H1 (cell line): ENCODE measurements around the gene VHLL. TPM values are rescaled to one million over a fixed set of nuclear protein-coding genes. Genes with fewer than 3 reads are reported as not detected.

Source experiments
- CTCF ChIA-PET: fragments of 300-600 bp; sonication (Branson Sonifier 250); formaldehyde crosslinking; loops from one replicate; lab custom pipeline; 2021; ENCODE audit not compliant: partially characterized antibody; lab: Charles Lee
- POLR2A ChIA-PET: fragments of 300-600 bp; sonication (Branson Sonifier 250); formaldehyde crosslinking; loops from one replicate; lab custom pipeline; 2021; ENCODE audit warnings: inconsistent platforms; ENCODE audit not compliant: partially characterized antibody; lab: Charles Lee
- DNase-seq, 2 experiments: peaks; one replicate each; pipeline versions ENCODE4 v3.0.0 to v3.0.0-alpha.2; 2010 to 2022; ENCODE audit warnings: low spot score in 2 of 2, low read depth in 1 of 2, mixed read lengths in 1 of 2
- FAIRE-seq: peaks from 2 replicates; lab custom pipeline; 2011; peaks lifted over from hg19 to GRCh38; lab: Jason Lieb, UNC
- H2AFZ ChIP-seq: 2 replicates; pipeline ENCODE4 v1.8.1; 2012; ENCODE audit warnings: low read length, inconsistent platforms
- H2AK5ac ChIP-seq: 2 replicates; pipeline ENCODE4 v1.6.1; 2013; ENCODE audit warnings: low read depth, low read length
- H2BK120ac ChIP-seq: replicated peaks from 2 replicates; pipeline ENCODE3; 2013; ENCODE audit warnings: low read depth, low read length, inconsistent platforms
- H2BK12ac ChIP-seq: 2 replicates; pipeline ENCODE4 v1.6.1; 2013; ENCODE audit warnings: low read depth, low read length
- H2BK15ac ChIP-seq: 2 replicates; pipeline ENCODE4 v1.6.1; 2013; ENCODE audit warnings: low read length
- H2BK20ac ChIP-seq: 2 replicates; pipeline ENCODE4 v1.6.1; 2013; ENCODE audit warnings: low read length
- H2BK5ac ChIP-seq: 2 replicates; pipeline ENCODE4 v1.6.1; 2013; ENCODE audit warnings: low read depth, low read length
- H3K14ac ChIP-seq: 2 replicates; pipeline ENCODE4 v1.6.1; 2013; ENCODE audit warnings: inconsistent platforms; ENCODE audit not compliant: insufficient read length
- H3K18ac ChIP-seq: 2 replicates; pipeline ENCODE4 v1.6.1; 2013; ENCODE audit warnings: low read length; ENCODE audit errors: extremely low read depth
- H3K23ac ChIP-seq: 2 replicates; pipeline ENCODE4 v1.6.1; 2013; ENCODE audit warnings: inconsistent platforms; ENCODE audit not compliant: insufficient read length
- H3K23me2 ChIP-seq: 2 replicates; pipeline ENCODE4 v1.6.1; 2013; ENCODE audit warnings: low read depth, low read length
- H3K27ac ChIP-seq: 2 replicates; pipeline ENCODE4 v1.6.1; 2011; ENCODE audit warnings: low read depth, low read length, inconsistent platforms
- H3K27me3 ChIP-seq, 4 experiments: replicated peaks in 1 of 4; 1 replicate in 1 of 4; 2 replicates in 3 of 4; pipeline versions ENCODE4 v1.6.1 to v1.8.1; 2011 to 2013; ENCODE audit warnings: low read length in 3 of 4, mild to moderate bottlenecking in 3 of 4, inconsistent platforms in 2 of 4, mixed read lengths in 2 of 4, moderate library complexity in 1 of 4; ENCODE audit not compliant: control insufficient read depth in 3 of 4, insufficient read depth in 3 of 4; ENCODE audit errors: extremely low read depth in 1 of 4
- H3K36me3 ChIP-seq, 4 experiments: 2 replicates each; pipeline versions ENCODE4 v1.6.1 to v1.8.1; 2011 to 2013; ENCODE audit warnings: mild to moderate bottlenecking in 4 of 4, low read length in 3 of 4, moderate library complexity in 2 of 4, control low read depth in 1 of 4, inconsistent platforms in 1 of 4; ENCODE audit not compliant: insufficient read depth in 4 of 4, control insufficient read depth in 2 of 4
- H3K4ac ChIP-seq: replicated peaks from 2 replicates; pipeline ENCODE3; 2013; ENCODE audit warnings: low read length, low read depth, mixed read lengths, inconsistent platforms; ENCODE audit not compliant: insufficient read length
- H3K4me1 ChIP-seq, 4 experiments: replicated peaks in 1 of 4; 1 replicate in 1 of 4; 2 replicates in 3 of 4; pipeline versions ENCODE4 v1.6.1 to v1.8.1; 2011 to 2013; ENCODE audit warnings: low read length in 3 of 4, inconsistent platforms in 2 of 4, mixed read lengths in 1 of 4; ENCODE audit not compliant: insufficient read depth in 4 of 4, control insufficient read depth in 3 of 4
- H3K4me2 ChIP-seq, 2 experiments: 2 replicates each; pipeline versions ENCODE4 v1.6.1 to v1.8.1; 2011 to 2013; ENCODE audit warnings: low read depth in 2 of 2, low read length in 2 of 2, control low read depth in 1 of 2, inconsistent platforms in 1 of 2, mild to moderate bottlenecking in 1 of 2; ENCODE audit not compliant: insufficient read depth in 1 of 2
- H3K4me3 ChIP-seq, 4 experiments: fragments of 200-600, 300-600 bp in 1 of 4; sonication (generic), shearing (Covaris generic), sonication (Bioruptor Twin) in 1 of 4; 2 replicates each; pipeline versions ENCODE4 v1.5.1 to v1.8.1; 2011 to 2016; ENCODE audit warnings: low read length in 4 of 4, low read depth in 3 of 4, control low read depth in 2 of 4, inconsistent platforms in 2 of 4, mild to moderate bottlenecking in 2 of 4, mixed read lengths in 1 of 4, moderate library complexity in 1 of 4; ENCODE audit not compliant: insufficient read depth in 2 of 4; ENCODE audit errors: extremely low read depth in 1 of 4
- H3K56ac ChIP-seq: replicated peaks from 2 replicates; pipeline ENCODE3; 2013; ENCODE audit warnings: low read depth, mild to moderate bottlenecking, mixed read lengths, low read length, inconsistent platforms; ENCODE audit not compliant: insufficient read length
- H3K79me1 ChIP-seq: 2 replicates; pipeline ENCODE4 v1.6.1; 2013; ENCODE audit warnings: low read depth, low read length, control low read depth
- H3K79me2 ChIP-seq, 2 experiments: 2 replicates each; pipeline versions ENCODE4 v1.6.1 to v1.8.1; 2012 to 2013; ENCODE audit warnings: low read length in 2 of 2, mild to moderate bottlenecking in 2 of 2, inconsistent platforms in 1 of 2; ENCODE audit not compliant: insufficient read depth in 2 of 2, control insufficient read depth in 1 of 2
- H3K9ac ChIP-seq, 4 experiments: replicated peaks in 1 of 4; 1 replicate in 1 of 4; 2 replicates in 3 of 4; pipeline versions ENCODE4 v1.6.1 to v1.8.1; 2011 to 2013; ENCODE audit warnings: low read depth in 3 of 4, low read length in 3 of 4, control low read depth in 2 of 4, mild to moderate bottlenecking in 2 of 4, moderate library complexity in 2 of 4, inconsistent platforms in 1 of 4; ENCODE audit errors: extremely low read depth in 1 of 4
- H3K9me3 ChIP-seq, 2 experiments: 2 replicates each; pipeline versions ENCODE4 v1.6.1 to v1.8.1; 2012 to 2013; ENCODE audit warnings: mild to moderate bottlenecking in 2 of 2, moderate library complexity in 2 of 2, control low read depth in 1 of 2, inconsistent platforms in 1 of 2, low read depth in 1 of 2, low read length in 1 of 2, mixed read lengths in 1 of 2; ENCODE audit not compliant: insufficient read depth in 2 of 2
- H4K20me1 ChIP-seq, 2 experiments: replicated peaks in 1 of 2; 2 replicates each; pipeline versions ENCODE3 to v1.8.1; 2011 to 2013; ENCODE audit warnings: inconsistent platforms in 2 of 2, low read length in 2 of 2, mild to moderate bottlenecking in 1 of 2; ENCODE audit not compliant: insufficient read depth in 2 of 2, control insufficient read depth in 1 of 2
- H4K5ac ChIP-seq: 2 replicates; pipeline ENCODE4 v1.6.1; 2013; ENCODE audit warnings: low read length, low read depth, mixed read lengths, inconsistent platforms; ENCODE audit not compliant: insufficient read length
- H4K8ac ChIP-seq: 2 replicates; pipeline ENCODE4 v1.8.0; 2013; ENCODE audit warnings: mild to moderate bottlenecking, moderate library complexity, low read length, inconsistent platforms; ENCODE audit not compliant: insufficient read depth; ENCODE audit errors: extremely low read depth
- H4K91ac ChIP-seq: replicated peaks from 2 replicates; pipeline ENCODE3; 2013; ENCODE audit warnings: low read length, mixed read lengths, inconsistent platforms; ENCODE audit not compliant: insufficient read length
- BRCA1 ChIP-seq: IDR thresholded peaks from 2 replicates; pipeline ENCODE4 v1.6.1; 2012; ENCODE audit warnings: low read depth, low read length, improper control_type of control experiment
- RXRA ChIP-seq: IDR thresholded peaks from 2 replicates; pipeline ENCODE4 v1.6.1; 2011; ENCODE audit warnings: low read depth, mild to moderate bottlenecking, low read length, moderate library complexity; ENCODE audit not compliant: insufficient read depth
- TBP ChIP-seq: IDR thresholded peaks from 2 replicates; pipeline ENCODE4 v1.6.1; 2011; ENCODE audit warnings: low read depth, low read length, improper control_type of control experiment
- ZNF274 ChIP-seq: IDR thresholded peaks from 2 replicates; pipeline ENCODE4 v1.7.0; 2012; ENCODE audit warnings: low read length, borderline replicate concordance; ENCODE audit errors: extremely low read depth
- WGBS, 2 experiments: shearing (Covaris generic) in 1 of 2; methylation state at CpG; one replicate each; pipeline versions ENCODE4 v1.1.6 to v1.1.7; 2013 to 2015; ENCODE audit warnings: low lambda C conversion rate in 2 of 2, mixed read lengths in 2 of 2, inconsistent platforms in 1 of 2, low coverage in 1 of 2, missing lambda C conversion rate in 1 of 2; ENCODE audit not compliant: insufficient replicate concordance in 2 of 2, insufficient coverage in 1 of 2, insufficient read length in 1 of 2; ENCODE audit errors: extremely low coverage in 1 of 2, missing lambda C conversion rate in 1 of 2; 5-methylcytosine and 5-hydroxymethylcytosine counted together
- polyA plus RNA-seq, 7 experiments: library from polyadenylated mRNA; depleted of rRNA in 3 of 7; stranded (reverse) in 5 of 7; unstranded in 2 of 7; fragments of >200 nt in 5 of 7; fragments of 200-250 nt in 2 of 7; gene quantifications; 1 replicate in 5 of 7; 2 replicates in 1 of 7; 4 replicates in 1 of 7; pipeline versions ENCODE4 v1.2.1 to v1.2.3, GENCODE V29; 2011 to 2013; ENCODE audit warnings: missing spikeins in 2 of 7, mixed read lengths in 2 of 7
- total RNA-seq: library from RNA; stranded (reverse); fragmentation: NEBNext Ultra II Directional; extraction: Animal tissue kit (Norgen Biotek cat#: 25700); gene quantifications from 2 replicates; pipeline ENCODE4 v1.2.1, GENCODE V29; 2021

Gene VHLL
- total and polyA plus RNA-seq, 2 of the 8 experiments (the other 6 are each of a cell fraction or from before 2014, with no cell fraction given): not detected

DNA sequence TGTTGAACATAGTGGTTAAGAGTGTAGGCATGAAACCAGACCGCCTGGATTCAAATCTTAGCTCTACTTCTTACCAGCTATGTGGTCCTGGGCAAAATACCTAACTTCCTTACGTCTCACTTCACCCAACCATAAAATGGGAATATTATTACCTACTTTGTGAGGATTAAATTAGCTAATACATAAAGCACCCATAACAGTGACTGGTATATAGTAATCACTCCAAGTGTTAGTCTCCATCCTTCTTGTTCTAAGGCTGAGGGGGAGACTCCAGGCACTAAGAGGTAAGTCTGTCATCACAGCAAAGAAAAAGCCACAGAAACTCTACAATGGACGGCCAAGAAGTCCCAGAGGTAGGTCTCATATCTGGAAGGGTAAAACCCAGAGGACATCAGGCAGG, 19.3 kb downstream of the VHLL start:
- Histone ChIP-seq H3K79me1 (peaks cover 10% of the 10 kb centered on the region), H3K79me2 (peaks cover 23 to 37% of the 10 kb centered on the region in 2 experiments), H3K9ac (no peak overlapping the region), H3K18ac (no peak overlapping the region), H2BK120ac (no peak overlapping the region), H3K4me3 (no peak overlapping the region), H4K91ac (no peak overlapping the region), H3K27ac (no peak overlapping the region), H3K4me2 (no peak overlapping the region), H2BK5ac (no peak overlapping the region), H3K36me3 (peaks cover 25 to 44% (median 42%) of the 10 kb centered on the region in 4 experiments; a peak in 7 of 8 replicates), H3K27me3 (no peaks in the 10 kb centered on the region), H3K4me1 (peaks cover 0 to 10% (median 3%) of the 10 kb centered on the region in 4 experiments; a peak in 2 of 7 replicates), H3K9me3 (no peaks in the 10 kb centered on the region), H2BK12ac (no peak overlapping the region), H3K56ac (no peak overlapping the region), H4K5ac (no peak overlapping the region), H3K23me2 (peaks cover 13% of the 10 kb centered on the region), H2BK15ac (no peak overlapping the region), H4K20me1 (peaks cover 3 to 22% of the 10 kb centered on the region in 2 experiments), H3K14ac (no peak overlapping the region), H3K23ac (no peak overlapping the region), H2AFZ (no peak overlapping the region), H3K4ac (no peak overlapping the region), H2AK5ac (no peak overlapping the region), H2BK20ac (no peak overlapping the region), H4K8ac (no peak overlapping the region)
- TF ChIP-seq TBP (no peak), RXRA (no peak), BRCA1 (no peak), ZNF274 (no peak)
- 92% methylated on average over 3 of the region's 3 CpGs; no CpG with 5 or more reads in 1 of the 2 experiments for WGBS, 2 experiments
- no peak for FAIRE-seq
- POLR2A ChIA-PET: interaction anchor here (0.7 to 17.4 kb wide), 12 partner anchors 8 to 67 kb away, joined by 3 to 221 read pairs (median 8); partner anchors contain the start of genes BGLAP, GLMP, PAQR6 and PMF1
- CTCF ChIA-PET: interaction anchor here (0.7 to 5.3 kb wide), 11 partner anchors 18 to 1086 kb away, joined by 3 to 25 read pairs (median 4); no protein-coding TSS in a partner anchor
- no peak for DNase-seq
